K562 treated with DMSO at 1 percent for 24 hours (cell line): Measurements from ENCODE around the gene ZIM2. TPM values are rescaled to one million over a fixed set of nuclear protein-coding genes. Genes with fewer than 3 reads are reported as not detected.

Source experiments
- total RNA-seq: library from RNA; unstranded; fragments of 300-600 nt; gene quantifications from 2 replicates; pipeline ENCODE4 v1.2.3, GENCODE V29; 2022; ENCODE audit warnings: low read depth; ENCODE audit not compliant: insufficient read depth

ZIM2 gene
- total RNA-seq: not detected in 2 replicates

GRCh38 chr19:56840451-56841192 lies at the start of gene ZIM2, which contains the start of gene PEG3:
Gene ZIM2, minus strand, starts transcription at chr19:56840726. Its CDS starts 16,449 bp downstream, at chr19:56824277.
Gene PEG3, minus strand, starts transcription at chr19:56840726. Its CDS starts 16,071 bp downstream, at chr19:56824655.

Other genes with a start within 250 kb of the ZIM2 start
- 0.14 and 0.27 TPM in 2 replicates for gene ZNF71, start 245.4 kb downstream of the ZIM2 start, total RNA-seq
- not detected in 2 replicates for gene SMIM17, start 197.6 kb downstream of the ZIM2 start, total RNA-seq
- not detected in 2 replicates for gene ZNF835, start 169.0 kb downstream of the ZIM2 start, total RNA-seq
- not detected in 2 replicates for gene PEG3, start within 50 bp of the ZIM2 start, total RNA-seq